ENCODE results near the gene PRRT2. TPM values are rescaled to one million over a fixed set of nuclear protein-coding genes. Genes with fewer than 3 reads are reported as not detected.
A peak's percentile ranks its signal among the peaks of the same experiment; 100 is the strongest.

PRRT2 gene
- total RNA-seq, 4 donors from 2014 or later, result 20.2 to 54.5 (median 28.0) TPM

DNA sequence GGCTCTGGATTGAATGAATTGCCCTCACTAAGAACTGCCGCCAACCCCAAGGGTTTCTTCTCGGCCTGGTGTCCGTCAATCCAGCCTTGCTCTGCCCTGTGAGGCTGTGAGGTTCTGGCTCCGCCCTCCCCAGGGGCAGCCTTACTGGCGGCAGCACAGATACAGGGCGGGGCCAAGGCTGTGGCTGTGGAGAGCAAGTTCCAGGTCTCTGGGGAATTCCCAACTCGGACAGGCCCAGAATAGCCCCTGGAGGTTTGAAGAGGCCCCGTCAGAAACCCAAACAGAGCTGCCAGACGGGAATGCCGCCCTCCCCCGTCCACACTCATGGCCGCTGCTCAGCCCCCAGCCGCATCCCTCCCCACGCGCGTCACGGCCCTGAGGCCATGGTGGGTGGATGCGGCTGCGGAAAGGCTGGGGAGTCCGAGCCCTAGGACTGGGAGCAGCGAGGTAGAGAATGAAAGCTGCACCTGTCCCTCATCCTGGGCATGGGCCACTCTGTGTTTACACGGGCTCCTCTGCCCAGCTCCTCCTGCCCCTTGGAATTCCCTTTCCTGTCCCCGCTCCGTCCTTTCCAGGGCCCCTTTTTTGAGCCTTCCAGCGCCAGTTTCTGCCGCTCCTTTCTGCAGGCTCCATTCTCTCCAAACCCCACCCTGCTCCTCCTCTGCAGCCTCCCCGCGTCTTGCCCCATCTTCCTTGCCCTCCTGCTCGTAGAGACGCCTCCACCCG, 660 bp upstream of the PRRT2 start:
- TF ChIP-seq CTCF (IDR thresholded peaks at IDR 0.05), result no peak
- peak; percentile 34 to 39 for TF ChIP-seq POLR2A (IDR thresholded peaks at IDR 0.05)
- H3K4me1 ChIP-seq, result peaks cover 11 to 39% of the 10 kb centered on the region in 2 donors
- H3K36me3 ChIP-seq, result no peaks in the 10 kb centered on the region
- H3K27ac ChIP-seq, result peak overlapping the region; percentile 96 to 99
- H3K4me3 ChIP-seq, result peak overlapping the region; percentile 59 to 66
- peak; percentile 96 to 98 for DNase-seq
- intact Hi-C loops (cut with DNase I; ENCODE audit: low total_unique reads), result no loop called here
- H3K27me3 ChIP-seq, result no peaks in the 10 kb centered on the region
- no peaks in the 10 kb centered on the region for H3K9me3 ChIP-seq

- Histone ChIP-seq H3K9me3 (no peaks in the 10 kb centered on the region), H3K4me3 (peak overlapping the region; percentile 59 to 66), H3K36me3 (no peaks in the 10 kb centered on the region), H3K4me1 (peaks cover 11 to 38% of the 10 kb centered on the region in 2 donors), H3K27me3 (no peaks in the 10 kb centered on the region), H3K27ac (peak overlapping the region; percentile 96 to 99)
- no peak for DNase-seq
- intact Hi-C loops (cut with DNase I; ENCODE audit: low total_unique reads), result no loop called here
- TF ChIP-seq POLR2A (IDR thresholded peaks at IDR 0.05) (no peak), CTCF (IDR thresholded peaks at IDR 0.05) (no peak)
Observed at GRCh38 chr16:29812754-29813643, 1.0 kb downstream of the PRRT2 start.

DNA sequence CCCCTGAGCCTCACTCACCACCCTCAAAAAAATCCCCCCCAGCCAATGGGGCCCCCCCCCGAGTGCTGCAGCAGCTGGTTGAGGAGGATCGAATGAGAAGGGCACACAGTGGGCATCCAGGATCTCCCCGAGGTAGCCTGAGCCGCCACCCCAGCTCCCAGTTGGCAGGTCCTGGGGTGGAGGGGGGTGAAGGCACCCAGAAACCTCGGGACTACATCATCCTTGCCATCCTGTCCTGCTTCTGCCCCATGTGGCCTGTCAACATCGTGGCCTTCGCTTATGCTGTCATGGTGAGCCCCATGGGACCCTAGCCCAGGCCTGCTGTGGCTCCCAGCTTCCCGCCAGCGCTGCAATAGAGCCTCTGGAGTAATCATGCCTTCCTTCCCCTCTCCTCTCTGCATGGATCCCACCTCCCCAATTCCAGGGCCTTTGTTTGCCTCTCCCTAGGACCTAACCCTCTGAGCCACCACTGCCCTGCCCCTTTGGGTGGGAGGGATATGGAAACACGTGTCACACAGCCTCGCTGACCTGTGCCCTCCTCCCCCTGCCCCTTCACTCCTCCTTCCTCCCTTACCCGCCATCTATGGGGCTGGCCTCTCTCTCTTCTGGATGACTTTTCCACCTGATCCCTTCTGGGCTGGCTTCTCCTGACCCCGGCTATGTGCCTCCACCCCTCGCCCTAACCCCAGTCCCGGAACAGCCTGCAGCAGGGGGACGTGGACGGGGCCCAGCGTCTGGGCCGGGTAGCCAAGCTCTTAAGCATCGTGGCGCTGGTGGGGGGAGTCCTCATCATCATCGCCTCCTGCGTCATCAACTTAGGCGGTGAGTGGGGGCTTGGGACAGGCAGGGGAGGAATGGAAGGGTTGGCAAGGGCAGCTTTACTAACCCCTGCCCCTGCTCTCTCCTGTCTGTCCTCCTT, 1.9 kb downstream of the PRRT2 start:
- Histone ChIP-seq H3K27me3 (no peaks in the 10 kb centered on the region), H3K4me1 (peaks cover 4 to 29% of the 10 kb centered on the region in 2 donors), H3K9me3 (no peaks in the 10 kb centered on the region), H3K27ac (peak overlapping the region; percentile 96 to 99), H3K4me3 (peak overlapping the region in 1 of 2 donors; percentile 66), H3K36me3 (no peaks in the 10 kb centered on the region)
- peak in 1 of 2 donors; percentile 34 for DNase-seq
- intact Hi-C loops (cut with DNase I; ENCODE audit: low total_unique reads), result no loop called here
- TF ChIP-seq CTCF (IDR thresholded peaks at IDR 0.05), result no peak
- no peak for TF ChIP-seq POLR2A (IDR thresholded peaks at IDR 0.05)

GRCh38 chr16:29814592-29814991, 2.6 kb downstream of the PRRT2 start:
- no peak for DNase-seq
- Histone ChIP-seq H3K4me1 (peaks cover 0 to 23% of the 10 kb centered on the region in 2 donors), H3K9me3 (no peaks in the 10 kb centered on the region), H3K36me3 (no peaks in the 10 kb centered on the region), H3K4me3 (no peak overlapping the region), H3K27me3 (no peaks in the 10 kb centered on the region), H3K27ac (peak overlapping the region; percentile 96 to 99)
- intact Hi-C loops (cut with DNase I; ENCODE audit: low total_unique reads), result no loop called here
- no peak for TF ChIP-seq CTCF (IDR thresholded peaks at IDR 0.05)
- TF ChIP-seq POLR2A (IDR thresholded peaks at IDR 0.05), result no peak
